Measurements from ENCODE around the gene PPIL1. TPM values are rescaled to one million over a fixed set of nuclear protein-coding genes. Genes with fewer than 3 reads are reported as not detected.

PPIL1 gene
- total and polyA plus RNA-seq, 4 donors = 15.8 to 23.9 (median 20.3) TPM

GRCh38 chr6:36809156-36809555, 65.4 kb downstream of the PPIL1 start (continued):
- TF ChIP-seq SP1 (IDR thresholded peaks at IDR 0.05) (no peak), GABPA (IDR thresholded peaks at IDR 0.05 in 1 of 2, conservative IDR thresholded peaks at IDR 0.05 in 1 of 2) (no peak), RXRA (IDR thresholded peaks at IDR 0.05) (no peak)
- TF ChIP-seq, protein P1, sequence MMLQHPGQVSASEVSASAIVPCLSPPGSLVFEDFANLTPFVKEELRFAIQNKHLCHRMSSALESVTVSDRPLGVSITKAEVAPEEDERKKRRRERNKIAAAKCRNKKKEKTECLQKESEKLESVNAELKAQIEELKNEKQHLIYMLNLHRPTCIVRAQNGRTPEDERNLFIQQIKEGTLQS (IDR thresholded peaks at IDR 0.05) = no peak

DNA sequence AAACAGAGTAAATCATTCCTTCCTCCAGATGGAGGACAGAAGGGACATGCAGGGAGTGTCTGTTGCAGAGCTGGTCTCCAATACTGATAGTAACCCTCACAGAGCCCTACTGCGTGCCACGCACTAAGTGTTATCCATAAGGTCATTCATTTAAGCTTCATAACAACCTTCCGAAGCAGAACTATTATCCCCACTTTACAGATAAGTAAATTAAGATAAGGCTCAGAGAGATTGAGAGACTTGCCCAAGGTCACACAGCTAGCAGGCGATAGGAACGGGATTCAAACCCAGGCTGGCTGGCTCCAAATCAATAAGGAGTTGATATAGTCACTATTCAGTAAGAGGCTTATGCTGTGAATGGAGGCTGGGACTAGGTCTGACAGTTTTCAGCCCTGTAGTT, 66.0 kb downstream of the PPIL1 start:
- no peak for DNase-seq (ENCODE audit: low spot score)
- 87% methylated on average over 5 of the region's 5 CpGs for WGBS
- H3K27ac ChIP-seq (ENCODE audit: low read depth in 1 of 2, low read length in 2 of 2) = no peak overlapping the region
- H3K9me3 ChIP-seq (ENCODE audit: control insufficient read depth in 4 of 4, low read length in 3 of 4) = no peaks in the 10 kb centered on the region
- H3K4me1 ChIP-seq (ENCODE audit: control insufficient read depth in 4 of 4, insufficient read depth in 4 of 4, low read length in 3 of 4) = no peaks in the 10 kb centered on the region
- no peak overlapping the region for H3K9ac ChIP-seq (ENCODE audit: low read depth in 1 of 2, low read length in 2 of 2)
- no peaks in the 10 kb centered on the region for H3K27me3 ChIP-seq (ENCODE audit: control insufficient read depth in 4 of 4, insufficient read depth in 4 of 4, low read length in 3 of 4)
- TF ChIP-seq, protein P1 (IDR thresholded peaks at IDR 0.05) = no peak
- TF ChIP-seq EGR1 (IDR thresholded peaks at IDR 0.05; ENCODE audit: low read depth in 2 of 2) (no peak), RAD21 (IDR thresholded peaks at IDR 0.05) (no peak), RXRA (IDR thresholded peaks at IDR 0.05) (no peak), HNF4A (conservative IDR thresholded peaks at IDR 0.05) (no peak), FOXA1 (IDR thresholded peaks at IDR 0.05) (no peak), FOXA2 (IDR thresholded peaks at IDR 0.05) (no peak), MAX (IDR thresholded peaks at IDR 0.05) (no peak), JUND (IDR thresholded peaks at IDR 0.05) (no peak), NR2F2 (IDR thresholded peaks at IDR 0.05) (no peak), SP1 (IDR thresholded peaks at IDR 0.05) (no peak), GABPA (IDR thresholded peaks at IDR 0.05 in 1 of 2, conservative IDR thresholded peaks at IDR 0.05 in 1 of 2) (no peak), HNF4G (IDR thresholded peaks at IDR 0.05) (no peak), TAF1 (conservative IDR thresholded peaks at IDR 0.05) (no peak)
- TF ChIP-seq, protein P2, sequence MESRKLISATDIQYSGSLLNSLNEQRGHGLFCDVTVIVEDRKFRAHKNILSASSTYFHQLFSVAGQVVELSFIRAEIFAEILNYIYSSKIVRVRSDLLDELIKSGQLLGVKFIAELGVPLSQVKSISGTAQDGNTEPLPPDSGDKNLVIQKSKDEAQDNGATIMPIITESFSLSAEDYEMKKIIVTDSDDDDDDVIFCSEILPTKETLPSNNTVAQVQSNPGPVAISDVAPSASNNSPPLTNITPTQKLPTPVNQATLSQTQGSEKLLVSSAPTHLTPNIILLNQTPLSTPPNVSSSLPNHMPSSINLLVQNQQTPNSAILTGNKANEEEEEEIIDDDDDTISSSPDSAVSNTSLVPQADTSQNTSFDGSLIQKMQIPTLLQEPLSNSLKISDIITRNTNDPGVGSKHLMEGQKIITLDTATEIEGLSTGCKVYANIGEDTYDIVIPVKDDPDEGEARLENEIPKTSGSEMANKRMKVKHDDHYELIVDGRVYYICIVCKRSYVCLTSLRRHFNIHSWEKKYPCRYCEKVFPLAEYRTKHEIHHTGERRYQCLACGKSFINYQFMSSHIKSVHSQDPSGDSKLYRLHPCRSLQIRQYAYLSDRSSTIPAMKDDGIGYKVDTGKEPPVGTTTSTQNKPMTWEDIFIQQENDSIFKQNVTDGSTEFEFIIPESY (IDR thresholded peaks at IDR 0.05) = no peak
- no peak overlapping the region for H3K4me3 ChIP-seq (ENCODE audit: low read depth in 1 of 3, low read length in 3 of 3)
- no peaks in the 10 kb centered on the region for H3K36me3 ChIP-seq (ENCODE audit: control insufficient read depth in 4 of 4, insufficient read depth in 3 of 4, low read depth in 1 of 4, low read length in 3 of 4)

GRCh38 chr6:36807750-36808149, 66.9 kb downstream of the PPIL1 start:
- Histone ChIP-seq H3K27me3 (ENCODE audit: control insufficient read depth in 4 of 4, insufficient read depth in 4 of 4, low read length in 3 of 4) (no peaks in the 10 kb centered on the region), H3K9me3 (ENCODE audit: control insufficient read depth in 4 of 4, low read length in 3 of 4) (no peaks in the 10 kb centered on the region), H3K4me1 (ENCODE audit: control insufficient read depth in 4 of 4, insufficient read depth in 4 of 4, low read length in 3 of 4) (no peaks in the 10 kb centered on the region), H3K9ac (ENCODE audit: low read depth in 1 of 2, low read length in 2 of 2) (no peak overlapping the region), H3K36me3 (ENCODE audit: control insufficient read depth in 4 of 4, insufficient read depth in 3 of 4, low read depth in 1 of 4, low read length in 3 of 4) (no peaks in the 10 kb centered on the region), H3K27ac (ENCODE audit: low read depth in 1 of 2, low read length in 2 of 2) (no peak overlapping the region), H3K4me3 (ENCODE audit: low read depth in 1 of 3, low read length in 3 of 3) (no peak overlapping the region)
- no peak for TF ChIP-seq EGR1 (IDR thresholded peaks at IDR 0.05; ENCODE audit: low read depth in 2 of 2)
- 97% methylated on average over 7 of the region's 7 CpGs for WGBS
- no peak for DNase-seq (ENCODE audit: low spot score)

GRCh38 chr6:36807143-36807542, 67.5 kb downstream of the PPIL1 start:
- no peak overlapping the region for H3K4me3 ChIP-seq (ENCODE audit: low read depth in 1 of 3, low read length in 3 of 3)
- no peaks in the 10 kb centered on the region for H3K4me1 ChIP-seq (ENCODE audit: control insufficient read depth in 4 of 4, insufficient read depth in 4 of 4, low read length in 3 of 4)
- no peaks in the 10 kb centered on the region for H3K36me3 ChIP-seq (ENCODE audit: control insufficient read depth in 4 of 4, insufficient read depth in 3 of 4, low read depth in 1 of 4, low read length in 3 of 4)
- no peaks in the 10 kb centered on the region for H3K27me3 ChIP-seq (ENCODE audit: control insufficient read depth in 4 of 4, insufficient read depth in 4 of 4, low read length in 3 of 4)
- DNase-seq (ENCODE audit: low spot score) = no peak
- H3K9ac ChIP-seq (ENCODE audit: low read depth in 1 of 2, low read length in 2 of 2) = no peak overlapping the region
- no peaks in the 10 kb centered on the region for H3K9me3 ChIP-seq (ENCODE audit: control insufficient read depth in 4 of 4, low read length in 3 of 4)
- 87% methylated on average over 5 of the region's 5 CpGs for WGBS
- no peak overlapping the region for H3K27ac ChIP-seq (ENCODE audit: low read depth in 1 of 2, low read length in 2 of 2)
- TF ChIP-seq FOXA1 (IDR thresholded peaks at IDR 0.05) (no peak), REST (IDR thresholded peaks at IDR 0.05) (no peak), HNF4A (conservative IDR thresholded peaks at IDR 0.05) (no peak), CTCF (IDR thresholded peaks at IDR 0.05; ENCODE audit: low read depth, low read length, missing input control) (no peak), EGR1 (IDR thresholded peaks at IDR 0.05; ENCODE audit: low read depth in 2 of 2) (no peak), TAF1 (conservative IDR thresholded peaks at IDR 0.05) (no peak), SP1 (IDR thresholded peaks at IDR 0.05) (no peak)

Data from liver (tissue), 9 donors.